Embryonic facial prominence (tissue), 1 donor: ENCODE data around the gene STYXL2.

Experiments used
- DNase-seq: peaks from one replicate; pipeline ENCODE4 v3.0.0-alpha.2; 2016; ENCODE audit errors: extremely low spot score

STYXL2 gene

GRCh38 chr1:167135281-167135840 is 41.5 kb downstream of the STYXL2 start:
- DNase-seq: no peak

DNA sequence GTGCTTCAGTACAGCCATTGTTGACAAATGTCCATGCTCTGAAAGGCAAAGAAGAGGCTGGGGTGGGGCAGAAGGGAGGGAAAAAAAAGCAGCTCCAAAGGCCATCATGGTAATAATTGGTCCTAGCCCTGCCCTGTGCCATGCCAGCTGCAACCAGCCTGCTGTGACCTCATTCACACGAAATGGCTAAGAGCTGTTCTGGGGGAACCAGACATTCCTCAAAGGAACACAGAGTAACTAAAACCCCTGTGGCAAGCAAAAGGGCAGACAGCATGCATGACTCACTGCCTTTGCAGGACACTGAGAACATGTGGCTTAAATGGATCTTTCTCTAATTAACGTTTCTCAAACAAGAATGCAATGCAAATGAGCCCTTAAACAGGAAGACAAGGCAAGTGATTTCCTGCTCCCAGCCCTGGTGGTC is 42.3 kb downstream of the STYXL2 start:
- DNase-seq: no peak

DNA sequence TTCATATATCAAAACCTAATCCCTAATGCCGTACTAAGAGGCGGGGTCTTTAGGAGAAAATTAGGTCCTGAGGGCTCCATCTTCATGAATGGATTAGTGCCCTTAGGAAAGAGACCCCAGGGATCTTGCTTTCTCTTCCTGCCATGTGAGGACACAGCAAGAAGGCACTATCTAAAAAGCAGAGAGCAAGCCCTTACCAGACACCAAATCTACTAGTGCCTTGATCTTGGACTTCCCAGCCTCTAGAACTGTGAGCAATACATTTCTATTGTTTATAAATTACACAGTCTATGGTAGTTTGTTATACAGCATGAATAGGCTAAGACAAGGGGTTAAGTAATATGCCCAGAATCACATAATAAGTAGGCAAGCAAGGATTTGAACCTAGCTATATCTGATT is 42.9 kb downstream of the STYXL2 start:
- DNase-seq: no peak

DNA sequence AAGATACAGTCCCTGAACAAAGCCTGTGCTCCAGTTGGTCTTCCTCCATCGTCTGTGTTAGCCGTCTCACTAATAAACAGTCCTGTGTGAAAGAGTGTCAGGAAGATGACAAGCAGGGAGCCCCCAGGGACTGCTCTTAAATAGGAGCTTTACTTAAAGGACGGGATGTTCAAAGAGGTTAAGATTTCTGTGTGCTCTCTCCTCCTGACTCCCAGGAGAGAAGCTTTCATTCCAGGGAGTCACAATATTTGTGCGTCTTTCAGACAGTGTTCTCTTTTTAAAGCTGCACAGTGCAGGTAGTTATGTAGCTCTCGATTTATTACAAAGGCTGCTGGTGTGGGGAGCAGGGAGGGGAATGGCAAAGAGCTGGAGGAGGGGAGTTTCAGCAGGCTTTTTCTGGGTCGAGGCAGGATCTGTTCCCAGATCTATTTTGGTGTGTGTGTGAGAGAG is 43.5 kb downstream of the STYXL2 start:
- no peak for DNase-seq

GRCh38 chr1:167137793-167138510 is 44.1 kb downstream of the STYXL2 start:
- no peak for DNase-seq

- no peak for DNase-seq
Measured at GRCh38 chr1:167138703-167139102, 44.8 kb downstream of the STYXL2 start.

DNA sequence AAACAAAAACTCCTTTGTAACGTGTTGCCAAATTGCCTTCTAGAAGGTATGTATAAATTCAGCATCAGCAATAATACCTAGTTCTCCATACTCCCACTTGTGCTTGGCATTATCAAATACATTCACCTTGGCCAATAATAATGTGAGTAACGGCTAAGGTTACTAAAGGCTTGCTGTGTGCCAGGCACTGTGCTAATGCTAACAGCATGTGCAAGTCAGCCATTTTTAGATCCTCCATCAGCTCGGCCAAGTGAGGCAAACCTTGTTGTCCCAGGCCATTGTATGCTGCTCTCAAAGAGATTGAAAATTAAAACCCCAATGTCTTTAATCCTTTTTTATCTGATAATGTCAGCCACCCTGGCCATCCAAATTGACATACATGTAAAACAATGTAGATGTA is 48.1 kb downstream of the STYXL2 start:
- no peak for DNase-seq
